A549 (cell line): Measurements from ENCODE around the gene UBE2O.

Source experiments
- CEBPB ChIP-seq, 2 experiments: fragments of >200 bp in 1 of 2; sonication (Bioruptor Twin) in 1 of 2; formaldehyde crosslinking in 1 of 2; IDR thresholded peaks; 2 replicates each; pipeline ENCODE4 v1.6.1; 2012 to 2016
- TF ChIP-seq, protein P1 (sequence below): fragments of >200 bp; sonication (Bioruptor Twin); formaldehyde crosslinking; IDR thresholded peaks from 3 replicates; pipeline ENCODE4 v1.5.1; 2016

DNA sequence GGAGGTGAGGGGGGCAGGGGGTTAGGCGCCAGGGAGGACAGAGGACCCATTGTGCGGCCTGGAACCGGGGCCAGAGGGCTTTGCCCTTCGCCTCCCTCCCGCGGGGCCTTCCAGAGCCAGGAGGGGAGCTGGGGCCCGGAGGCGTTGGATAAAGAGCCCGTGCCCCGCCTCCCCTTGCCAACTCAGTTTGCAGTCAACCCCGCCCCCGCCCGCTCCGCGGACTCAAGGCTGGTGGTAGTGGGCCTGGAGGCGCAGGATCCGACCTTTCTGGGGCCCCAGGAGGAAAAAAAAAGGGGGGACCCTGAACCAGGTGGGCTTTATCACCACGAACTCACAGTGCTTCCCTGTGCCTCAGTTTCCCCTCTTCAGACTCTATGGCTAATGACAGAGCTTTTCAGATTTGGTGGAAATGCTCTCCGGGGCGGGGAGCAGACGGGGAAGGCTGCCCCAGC, 70.6 kb downstream of the UBE2O start:
- no peak for TF ChIP-seq CEBPB (IDR thresholded peaks at IDR 0.05)
- TF ChIP-seq, protein P1, sequence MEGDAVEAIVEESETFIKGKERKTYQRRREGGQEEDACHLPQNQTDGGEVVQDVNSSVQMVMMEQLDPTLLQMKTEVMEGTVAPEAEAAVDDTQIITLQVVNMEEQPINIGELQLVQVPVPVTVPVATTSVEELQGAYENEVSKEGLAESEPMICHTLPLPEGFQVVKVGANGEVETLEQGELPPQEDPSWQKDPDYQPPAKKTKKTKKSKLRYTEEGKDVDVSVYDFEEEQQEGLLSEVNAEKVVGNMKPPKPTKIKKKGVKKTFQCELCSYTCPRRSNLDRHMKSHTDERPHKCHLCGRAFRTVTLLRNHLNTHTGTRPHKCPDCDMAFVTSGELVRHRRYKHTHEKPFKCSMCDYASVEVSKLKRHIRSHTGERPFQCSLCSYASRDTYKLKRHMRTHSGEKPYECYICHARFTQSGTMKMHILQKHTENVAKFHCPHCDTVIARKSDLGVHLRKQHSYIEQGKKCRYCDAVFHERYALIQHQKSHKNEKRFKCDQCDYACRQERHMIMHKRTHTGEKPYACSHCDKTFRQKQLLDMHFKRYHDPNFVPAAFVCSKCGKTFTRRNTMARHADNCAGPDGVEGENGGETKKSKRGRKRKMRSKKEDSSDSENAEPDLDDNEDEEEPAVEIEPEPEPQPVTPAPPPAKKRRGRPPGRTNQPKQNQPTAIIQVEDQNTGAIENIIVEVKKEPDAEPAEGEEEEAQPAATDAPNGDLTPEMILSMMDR = no peak
